PFSK-1 (cell line): ENCODE data around the gene FAM234A.

ENCODE experiments used
- FOXP2 ChIP-seq: optimal IDR thresholded peaks from 2 replicates; pipeline ENCODE3; 2011; ENCODE audit warnings: borderline replicate concordance, control low read depth, inconsistent platforms; ENCODE audit not compliant: insufficient read depth; ENCODE audit errors: extremely low read length, extremely low read depth
- POLR2AphosphoS5 ChIP-seq: IDR thresholded peaks from 2 replicates; pipeline ENCODE4 v1.6.1; 2012; ENCODE audit warnings: low read depth, mild to moderate bottlenecking, control low read depth, low read length, moderate library complexity
- SIN3A ChIP-seq: IDR thresholded peaks from 2 replicates; pipeline ENCODE4 v1.6.1; 2012; ENCODE audit warnings: mild to moderate bottlenecking, low read length, moderate library complexity, borderline replicate concordance; ENCODE audit not compliant: insufficient read depth
- TAF1 ChIP-seq: IDR thresholded peaks from 2 replicates; pipeline ENCODE4 v1.6.1; 2012; ENCODE audit warnings: low read length, control low read depth, borderline replicate concordance; ENCODE audit not compliant: insufficient read depth
- TF ChIP-seq, protein P1 (sequence below), 2 experiments: IDR thresholded peaks; 2 replicates each; pipeline versions ENCODE4 v1.6.1 to v1.8.0; 2011 to 2012; ENCODE audit warnings: low read depth in 2 of 2, low read length in 2 of 2, control low read depth in 1 of 2, inconsistent platforms in 1 of 2, mild to moderate bottlenecking in 1 of 2, moderate library complexity in 1 of 2; ENCODE audit not compliant: insufficient read depth in 1 of 2

The FAM234A gene

GRCh38 chr16:280552-280951, 45.9 kb downstream of the FAM234A start, which contains the start of gene ARHGDIG:
ARHGDIG (plus strand) TSS chr16:280591; CDS start chr16:280681, 90 bp downstream.
- TF ChIP-seq POLR2AphosphoS5 (no peak), FOXP2 (no peak), SIN3A (no peak), TAF1 (no peak)
- TF ChIP-seq, protein P1, sequence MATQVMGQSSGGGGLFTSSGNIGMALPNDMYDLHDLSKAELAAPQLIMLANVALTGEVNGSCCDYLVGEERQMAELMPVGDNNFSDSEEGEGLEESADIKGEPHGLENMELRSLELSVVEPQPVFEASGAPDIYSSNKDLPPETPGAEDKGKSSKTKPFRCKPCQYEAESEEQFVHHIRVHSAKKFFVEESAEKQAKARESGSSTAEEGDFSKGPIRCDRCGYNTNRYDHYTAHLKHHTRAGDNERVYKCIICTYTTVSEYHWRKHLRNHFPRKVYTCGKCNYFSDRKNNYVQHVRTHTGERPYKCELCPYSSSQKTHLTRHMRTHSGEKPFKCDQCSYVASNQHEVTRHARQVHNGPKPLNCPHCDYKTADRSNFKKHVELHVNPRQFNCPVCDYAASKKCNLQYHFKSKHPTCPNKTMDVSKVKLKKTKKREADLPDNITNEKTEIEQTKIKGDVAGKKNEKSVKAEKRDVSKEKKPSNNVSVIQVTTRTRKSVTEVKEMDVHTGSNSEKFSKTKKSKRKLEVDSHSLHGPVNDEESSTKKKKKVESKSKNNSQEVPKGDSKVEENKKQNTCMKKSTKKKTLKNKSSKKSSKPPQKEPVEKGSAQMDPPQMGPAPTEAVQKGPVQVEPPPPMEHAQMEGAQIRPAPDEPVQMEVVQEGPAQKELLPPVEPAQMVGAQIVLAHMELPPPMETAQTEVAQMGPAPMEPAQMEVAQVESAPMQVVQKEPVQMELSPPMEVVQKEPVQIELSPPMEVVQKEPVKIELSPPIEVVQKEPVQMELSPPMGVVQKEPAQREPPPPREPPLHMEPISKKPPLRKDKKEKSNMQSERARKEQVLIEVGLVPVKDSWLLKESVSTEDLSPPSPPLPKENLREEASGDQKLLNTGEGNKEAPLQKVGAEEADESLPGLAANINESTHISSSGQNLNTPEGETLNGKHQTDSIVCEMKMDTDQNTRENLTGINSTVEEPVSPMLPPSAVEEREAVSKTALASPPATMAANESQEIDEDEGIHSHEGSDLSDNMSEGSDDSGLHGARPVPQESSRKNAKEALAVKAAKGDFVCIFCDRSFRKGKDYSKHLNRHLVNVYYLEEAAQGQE (IDR thresholded peaks at IDR 0.05; ENCODE audit: insufficient read depth in 1 of 2, low read depth in 2 of 2, low read length in 2 of 2): no peak

DNA sequence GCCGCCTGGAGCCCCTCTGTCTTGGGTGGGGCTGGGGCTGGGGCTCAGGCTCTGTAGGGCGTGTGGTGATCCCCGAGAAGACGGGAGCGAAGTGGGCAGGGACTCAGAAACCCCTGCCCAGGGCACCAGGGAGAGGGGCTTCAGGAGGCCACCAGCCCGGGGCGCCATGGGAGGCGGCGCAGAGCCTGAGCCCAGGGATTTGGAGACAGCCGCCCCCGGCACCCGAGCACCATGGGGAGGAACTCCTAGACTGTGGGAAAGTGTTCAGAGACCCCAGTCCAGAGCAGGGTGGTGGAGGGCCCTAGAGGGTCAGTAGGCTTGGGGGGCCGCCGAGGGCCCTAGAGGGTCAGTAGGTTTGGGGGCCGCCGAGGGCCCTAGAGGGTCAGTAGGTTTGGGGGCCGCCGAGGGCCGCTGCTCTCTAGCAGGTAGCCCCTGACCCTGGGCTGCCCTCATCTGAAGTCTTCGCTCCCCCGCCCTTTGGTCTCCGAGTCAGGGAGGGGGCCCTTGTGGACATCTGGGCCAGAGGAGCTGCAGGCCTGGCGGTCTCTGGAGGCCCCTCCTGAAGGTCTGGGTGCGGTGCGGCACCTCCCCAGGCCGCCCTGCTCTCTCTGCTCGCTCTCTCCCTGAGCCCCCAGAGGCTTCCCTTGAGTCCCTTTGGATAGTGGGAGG, 46.5 kb downstream of the FAM234A start:
- TF ChIP-seq POLR2AphosphoS5 (no peak), SIN3A (no peak), TAF1 (no peak), FOXP2 (no peak)
- TF ChIP-seq, protein P1 (IDR thresholded peaks at IDR 0.05; ENCODE audit: insufficient read depth in 1 of 2, low read depth in 2 of 2, low read length in 2 of 2): no peak

GRCh38 chr16:281660-282255, 47.1 kb downstream of the FAM234A start:
- no peak for TF ChIP-seq TAF1
- TF ChIP-seq FOXP2: no peak
- TF ChIP-seq POLR2AphosphoS5: no peak
- TF ChIP-seq, protein P1 (IDR thresholded peaks at IDR 0.05; ENCODE audit: insufficient read depth in 1 of 2, low read depth in 2 of 2, low read length in 2 of 2): no peak
- no peak for TF ChIP-seq SIN3A

GRCh38 chr16:282491-282890, 47.9 kb downstream of the FAM234A start:
- TF ChIP-seq, protein P1 (IDR thresholded peaks at IDR 0.05; ENCODE audit: insufficient read depth in 1 of 2, low read depth in 2 of 2, low read length in 2 of 2): no peak
- TF ChIP-seq TAF1 (no peak), SIN3A (no peak), POLR2AphosphoS5 (no peak), FOXP2 (no peak)
